ENCODE results near the gene FBXO42.
A peak's percentile ranks its signal among the peaks of the same experiment; 100 is the strongest.
"Not testable (repeated sequence)": the region's sequence is repeated elsewhere in the genome, so short reads cannot be mapped to it uniquely, and the experiment has no call there.

Gene FBXO42

DNA sequence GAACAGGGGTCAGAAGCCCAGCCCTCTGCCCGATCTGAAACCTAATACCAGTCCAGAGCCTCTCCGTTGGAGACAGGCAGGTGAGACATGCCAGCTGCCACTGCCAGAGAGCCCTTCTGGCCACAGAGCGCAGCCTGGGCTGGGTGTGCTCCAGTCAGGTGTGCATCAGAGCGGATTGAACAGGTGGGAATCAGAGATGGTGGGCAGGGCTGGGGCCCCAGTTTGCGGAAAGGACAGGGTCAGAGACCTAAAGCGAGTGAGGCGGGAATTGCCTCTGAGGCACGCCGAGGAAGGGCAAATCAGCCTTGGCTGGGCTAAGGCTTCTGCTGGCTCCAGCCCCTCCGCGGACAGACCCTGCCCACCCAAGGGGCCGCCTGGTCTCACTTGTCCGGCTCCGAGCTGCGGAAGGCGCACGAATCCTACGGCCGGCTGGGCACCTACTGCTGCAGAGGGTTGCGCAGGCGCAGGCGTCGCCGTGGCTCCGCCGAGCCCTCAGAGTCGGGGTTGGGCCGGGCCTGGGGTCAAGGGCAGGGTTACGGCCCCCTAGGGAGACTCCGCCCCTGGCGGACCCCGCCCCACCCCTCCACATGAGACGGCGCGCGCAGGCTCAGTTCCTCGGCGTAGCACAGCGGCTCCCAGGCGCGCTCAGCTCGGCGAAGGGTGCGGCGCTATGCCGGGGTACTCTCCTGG lies 125.6 kb downstream of the FBXO42 start:
- Histone ChIP-seq H3K9me3 (ENCODE audit: control insufficient read depth, insufficient read depth, low read length) (no peaks in the 10 kb centered on the region), H3K27me3 (ENCODE audit: control insufficient read depth, insufficient read depth, low read length) (peaks cover 48% of the 10 kb centered on the region), H3K4me1 (ENCODE audit: control insufficient read depth, insufficient read depth, low read length) (peaks cover 19% of the 10 kb centered on the region), H3K4me3 (ENCODE audit: low read depth, low read length) (peak overlapping the region; percentile 85), H3K27ac (ENCODE audit: low read depth, low read length) (no peak overlapping the region), H3K9ac (ENCODE audit: low read depth, low read length) (no peak overlapping the region), H3K36me3 (ENCODE audit: control insufficient read depth, insufficient read depth, low read length) (no peaks in the 10 kb centered on the region)

DNA sequence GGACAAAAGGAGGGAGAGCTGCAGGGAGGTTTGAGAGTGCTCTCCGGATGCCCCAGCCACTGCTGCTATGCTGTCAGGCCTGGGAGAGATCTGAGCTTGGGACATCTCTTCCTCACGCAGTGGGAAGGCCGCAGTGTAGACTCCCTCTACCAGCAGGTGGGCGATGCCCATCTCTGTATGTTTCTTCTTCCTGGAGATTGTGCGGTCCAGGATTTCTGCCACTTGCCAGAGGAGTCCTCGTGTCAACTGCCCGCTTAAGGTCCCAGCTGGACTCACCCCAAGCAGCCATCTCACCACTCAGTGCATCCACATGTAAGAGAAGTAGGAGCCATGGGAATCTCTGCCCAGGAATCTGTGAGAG lies 126.2 kb downstream of the FBXO42 start:
- no peak overlapping the region for H3K27ac ChIP-seq (ENCODE audit: low read depth, low read length)
- H3K4me1 ChIP-seq (ENCODE audit: control insufficient read depth, insufficient read depth, low read length): peaks cover 19% of the 10 kb centered on the region
- H3K9me3 ChIP-seq (ENCODE audit: control insufficient read depth, insufficient read depth, low read length): no peaks in the 10 kb centered on the region
- peaks cover 48% of the 10 kb centered on the region for H3K27me3 ChIP-seq (ENCODE audit: control insufficient read depth, insufficient read depth, low read length)
- H3K4me3 ChIP-seq (ENCODE audit: low read depth, low read length): peak overlapping the region; percentile 85
- no peaks in the 10 kb centered on the region for H3K36me3 ChIP-seq (ENCODE audit: control insufficient read depth, insufficient read depth, low read length)
- no peak overlapping the region for H3K9ac ChIP-seq (ENCODE audit: low read depth, low read length)

DNA sequence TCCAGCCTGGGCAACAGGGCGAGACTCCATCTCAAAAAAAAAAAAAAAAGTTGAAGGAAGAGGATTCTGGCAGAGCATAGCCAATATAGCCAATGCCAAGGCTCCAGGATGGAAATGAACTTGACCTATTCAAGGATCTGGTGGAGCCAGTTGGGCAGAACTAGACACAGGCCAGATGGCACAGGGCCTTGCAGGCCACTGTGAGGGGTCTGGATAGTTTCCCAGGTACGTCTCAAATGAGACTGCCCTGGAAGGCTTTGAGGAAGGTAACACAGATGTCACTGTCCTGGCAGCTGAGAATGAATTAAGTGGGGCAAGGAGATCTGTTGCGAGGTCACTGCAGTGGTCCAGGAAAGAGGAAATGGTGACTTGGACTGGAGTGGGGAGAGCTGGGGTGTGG lies 127.8 kb downstream of the FBXO42 start:
- H3K4me3 ChIP-seq (ENCODE audit: low read depth, low read length): no peak overlapping the region
- no peaks in the 10 kb centered on the region for H3K9me3 ChIP-seq (ENCODE audit: control insufficient read depth, insufficient read depth, low read length)
- no peaks in the 10 kb centered on the region for H3K36me3 ChIP-seq (ENCODE audit: control insufficient read depth, insufficient read depth, low read length)
- H3K4me1 ChIP-seq (ENCODE audit: control insufficient read depth, insufficient read depth, low read length): peaks cover 19% of the 10 kb centered on the region
- no peak overlapping the region for H3K9ac ChIP-seq (ENCODE audit: low read depth, low read length)
- peaks cover 45% of the 10 kb centered on the region for H3K27me3 ChIP-seq (ENCODE audit: control insufficient read depth, insufficient read depth, low read length)
- no peak overlapping the region for H3K27ac ChIP-seq (ENCODE audit: low read depth, low read length)

DNA sequence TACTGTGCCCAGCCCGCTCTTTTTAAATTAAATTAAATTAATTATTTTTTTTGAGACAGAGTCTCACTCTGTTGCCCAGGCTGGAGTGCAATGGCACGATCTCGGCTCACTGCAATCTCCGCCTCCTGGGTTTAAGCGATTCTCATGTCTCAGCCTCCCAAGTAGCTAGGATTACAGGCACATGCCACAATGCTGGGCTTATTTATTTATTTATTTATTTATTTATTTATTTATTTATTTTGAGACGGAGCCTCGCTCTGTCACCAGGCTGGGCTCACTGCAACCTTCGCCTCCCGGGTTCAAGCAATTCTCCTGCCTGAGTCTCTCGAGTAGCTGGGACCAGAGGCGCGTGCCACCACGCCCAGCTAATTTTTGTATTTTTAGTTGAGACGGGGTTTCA lies 129.6 kb downstream of the FBXO42 start:
- not testable (repeated sequence) for H3K27ac ChIP-seq (ENCODE audit: low read depth, low read length); H3K36me3 ChIP-seq (ENCODE audit: control insufficient read depth, insufficient read depth, low read length); H3K9ac ChIP-seq (ENCODE audit: low read depth, low read length); H3K4me3 ChIP-seq (ENCODE audit: low read depth, low read length); H3K9me3 ChIP-seq (ENCODE audit: control insufficient read depth, insufficient read depth, low read length); H3K4me1 ChIP-seq (ENCODE audit: control insufficient read depth, insufficient read depth, low read length)
- peaks cover 33% of the 10 kb centered on the region for H3K27me3 ChIP-seq (ENCODE audit: control insufficient read depth, insufficient read depth, low read length)

DNA sequence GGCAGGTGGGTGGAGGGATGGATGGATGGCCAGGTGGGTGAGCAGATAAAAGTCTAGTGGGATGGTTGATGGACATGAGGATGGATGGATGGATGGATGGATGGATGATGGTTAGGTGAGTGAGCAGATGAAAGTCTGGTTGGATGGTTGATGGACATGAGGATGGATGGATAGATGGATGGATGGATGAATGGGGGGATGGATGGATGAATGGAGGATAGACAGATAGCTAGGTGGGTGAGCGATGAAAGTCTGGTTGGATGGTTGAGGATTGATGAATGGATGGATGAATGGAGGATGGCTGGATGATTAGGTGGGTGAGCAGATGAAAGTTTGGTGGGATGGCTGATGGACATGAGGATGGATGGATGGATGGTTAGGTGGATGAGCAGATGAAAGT lies 130.8 kb downstream of the FBXO42 start:
- H3K27ac ChIP-seq (ENCODE audit: low read depth, low read length): no peak overlapping the region
- H3K4me3 ChIP-seq (ENCODE audit: low read depth, low read length): no peak overlapping the region
- H3K9me3 ChIP-seq (ENCODE audit: control insufficient read depth, insufficient read depth, low read length): no peaks in the 10 kb centered on the region
- H3K9ac ChIP-seq (ENCODE audit: low read depth, low read length): no peak overlapping the region
- peaks cover 8% of the 10 kb centered on the region for H3K4me1 ChIP-seq (ENCODE audit: control insufficient read depth, insufficient read depth, low read length)
- H3K27me3 ChIP-seq (ENCODE audit: control insufficient read depth, insufficient read depth, low read length): peaks cover 28% of the 10 kb centered on the region
- H3K36me3 ChIP-seq (ENCODE audit: control insufficient read depth, insufficient read depth, low read length): no peaks in the 10 kb centered on the region

DNA sequence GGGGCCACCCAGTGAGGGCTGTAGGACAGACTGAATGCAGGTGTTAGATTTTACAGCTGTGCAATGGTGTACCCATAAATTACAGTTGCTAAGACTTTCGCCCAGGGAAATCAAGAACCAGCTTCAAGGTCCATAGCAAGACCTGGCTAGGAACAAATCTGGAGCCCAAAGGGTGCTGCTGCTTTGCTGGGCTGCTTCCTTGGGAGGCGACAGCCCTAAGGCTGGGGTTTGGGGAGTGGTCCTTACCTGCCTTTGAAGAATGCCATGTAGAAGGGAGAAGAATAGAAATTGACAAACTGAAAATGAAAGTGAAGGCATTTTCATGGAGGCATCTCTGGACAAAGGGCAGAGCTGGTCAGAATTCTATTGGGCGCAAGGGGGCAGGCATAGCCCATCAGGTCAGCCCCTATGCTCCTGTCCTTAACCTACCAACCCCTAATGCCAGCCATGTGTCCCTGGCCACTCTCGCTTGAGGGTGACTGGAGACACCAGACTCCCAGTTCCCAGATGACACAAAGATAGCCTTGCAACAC lies 132.2 kb downstream of the FBXO42 start:
- Histone ChIP-seq H3K9ac (ENCODE audit: low read depth, low read length) (no peak overlapping the region), H3K36me3 (ENCODE audit: control insufficient read depth, insufficient read depth, low read length) (no peaks in the 10 kb centered on the region), H3K9me3 (ENCODE audit: control insufficient read depth, insufficient read depth, low read length) (no peaks in the 10 kb centered on the region), H3K27me3 (ENCODE audit: control insufficient read depth, insufficient read depth, low read length) (peaks cover 16% of the 10 kb centered on the region), H3K4me3 (ENCODE audit: low read depth, low read length) (no peak overlapping the region), H3K27ac (ENCODE audit: low read depth, low read length) (no peak overlapping the region), H3K4me1 (ENCODE audit: control insufficient read depth, insufficient read depth, low read length) (peaks cover 7% of the 10 kb centered on the region)

DNA sequence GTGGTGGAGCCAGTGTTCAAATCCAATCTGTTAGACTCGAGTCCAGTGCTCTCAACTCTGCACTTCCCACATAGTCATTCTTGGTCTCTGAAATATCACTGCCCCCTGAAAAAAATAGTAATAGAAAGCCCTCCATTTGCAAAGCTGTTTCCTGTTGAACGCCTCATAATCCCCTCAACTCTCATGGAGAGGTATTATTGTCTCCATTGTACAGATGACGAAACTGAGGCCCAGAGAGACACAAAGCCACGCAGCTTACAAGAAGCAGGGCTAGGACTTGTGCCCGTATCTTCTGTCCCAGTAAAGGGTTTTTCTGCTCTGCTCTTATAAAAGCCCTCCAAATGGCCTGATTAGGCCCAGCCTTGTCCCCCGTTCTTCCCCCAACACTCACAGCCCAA lies 133.6 kb downstream of the FBXO42 start:
- Histone ChIP-seq H3K27ac (ENCODE audit: low read depth, low read length) (no peak overlapping the region), H3K9me3 (ENCODE audit: control insufficient read depth, insufficient read depth, low read length) (no peaks in the 10 kb centered on the region), H3K9ac (ENCODE audit: low read depth, low read length) (no peak overlapping the region), H3K36me3 (ENCODE audit: control insufficient read depth, insufficient read depth, low read length) (no peaks in the 10 kb centered on the region), H3K4me1 (ENCODE audit: control insufficient read depth, insufficient read depth, low read length) (peaks cover 7% of the 10 kb centered on the region), H3K4me3 (ENCODE audit: low read depth, low read length) (no peak overlapping the region), H3K27me3 (ENCODE audit: control insufficient read depth, insufficient read depth, low read length) (peaks cover 9% of the 10 kb centered on the region)

DNA sequence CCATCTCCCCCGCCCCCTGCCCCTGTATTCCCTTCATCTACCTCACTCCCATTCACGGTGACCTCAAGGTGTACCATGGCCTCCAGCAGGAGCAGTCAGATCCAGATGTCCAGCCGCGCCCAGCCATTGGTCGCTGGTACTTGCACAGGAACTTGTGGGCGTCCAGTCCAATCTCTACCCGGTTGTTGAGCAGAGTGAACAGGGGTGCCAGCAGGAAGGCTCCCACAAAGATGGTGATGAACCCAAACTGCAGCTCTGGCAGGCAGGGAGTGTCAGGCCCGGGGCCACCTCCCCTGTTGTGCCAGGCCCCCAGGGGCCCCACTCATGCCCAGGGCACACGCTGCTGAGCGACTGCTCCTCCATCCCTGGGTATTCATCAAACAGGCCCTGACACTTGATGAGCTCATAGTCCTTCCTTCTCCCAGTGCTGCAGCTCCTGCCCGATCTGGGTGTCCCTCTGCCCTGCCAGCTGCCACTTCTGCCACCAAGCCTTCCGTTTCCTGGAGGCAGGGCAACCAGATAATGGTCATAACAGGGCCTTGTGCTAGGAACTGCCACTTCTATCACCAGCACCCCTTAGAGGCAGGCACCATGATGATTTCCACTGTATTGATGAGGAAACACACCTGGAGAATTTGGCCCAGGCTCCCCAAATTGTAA lies 134.1 kb downstream of the FBXO42 start:
- Histone ChIP-seq H3K27ac (ENCODE audit: low read depth, low read length) (no peak overlapping the region), H3K36me3 (ENCODE audit: control insufficient read depth, insufficient read depth, low read length) (no peaks in the 10 kb centered on the region), H3K9me3 (ENCODE audit: control insufficient read depth, insufficient read depth, low read length) (no peaks in the 10 kb centered on the region), H3K27me3 (ENCODE audit: control insufficient read depth, insufficient read depth, low read length) (peaks cover 9% of the 10 kb centered on the region), H3K4me3 (ENCODE audit: low read depth, low read length) (peak overlapping the region; percentile 68; the same call in 1 of the 2 replicates), H3K4me1 (ENCODE audit: control insufficient read depth, insufficient read depth, low read length) (peaks cover 10% of the 10 kb centered on the region), H3K9ac (ENCODE audit: low read depth, low read length) (no peak overlapping the region)

DNA sequence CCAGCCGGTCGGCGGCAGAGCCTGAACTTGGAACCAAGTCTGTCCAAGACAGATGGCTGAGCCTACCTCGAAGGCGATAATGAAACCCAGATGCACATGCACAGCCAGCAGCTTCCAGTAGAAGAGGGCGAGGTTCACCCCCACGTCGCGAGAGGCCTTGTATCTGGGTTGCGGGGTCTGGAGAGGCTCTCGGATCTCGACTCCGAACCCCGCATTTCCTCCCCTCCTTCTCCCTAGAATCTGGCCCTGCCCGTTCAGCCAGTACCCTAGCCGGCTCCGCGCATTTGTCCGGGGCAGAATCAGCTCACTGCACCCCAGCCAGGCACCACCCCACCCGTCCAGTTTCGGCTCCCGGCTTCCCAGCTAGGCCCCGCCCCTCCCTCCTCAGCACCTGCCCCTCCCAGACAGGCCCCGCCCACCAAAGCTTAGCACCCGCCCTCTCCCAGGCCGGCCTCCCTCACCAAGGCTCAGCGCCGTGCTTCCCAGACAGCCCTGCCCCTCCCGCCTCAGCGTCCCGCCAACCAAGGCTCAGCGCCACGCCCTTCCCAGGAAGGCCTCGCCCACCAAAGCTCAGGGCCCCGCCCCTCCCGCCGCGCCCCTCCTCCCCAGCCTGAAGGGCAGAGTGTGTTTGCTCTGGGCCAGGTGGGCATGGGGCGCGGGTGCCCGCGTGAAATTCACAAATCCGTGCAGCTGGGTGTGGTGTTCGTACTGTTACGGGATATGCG lies 135.1 kb downstream of the FBXO42 start:
- peak overlapping the region; percentile 68 for H3K4me3 ChIP-seq (ENCODE audit: low read depth, low read length)
- H3K36me3 ChIP-seq (ENCODE audit: control insufficient read depth, insufficient read depth, low read length): no peaks in the 10 kb centered on the region
- no peaks in the 10 kb centered on the region for H3K9me3 ChIP-seq (ENCODE audit: control insufficient read depth, insufficient read depth, low read length)
- H3K9ac ChIP-seq (ENCODE audit: low read depth, low read length): no peak overlapping the region
- H3K27ac ChIP-seq (ENCODE audit: low read depth, low read length): no peak overlapping the region
- H3K4me1 ChIP-seq (ENCODE audit: control insufficient read depth, insufficient read depth, low read length): peaks cover 15% of the 10 kb centered on the region
- peaks cover 9% of the 10 kb centered on the region for H3K27me3 ChIP-seq (ENCODE audit: control insufficient read depth, insufficient read depth, low read length)

DNA sequence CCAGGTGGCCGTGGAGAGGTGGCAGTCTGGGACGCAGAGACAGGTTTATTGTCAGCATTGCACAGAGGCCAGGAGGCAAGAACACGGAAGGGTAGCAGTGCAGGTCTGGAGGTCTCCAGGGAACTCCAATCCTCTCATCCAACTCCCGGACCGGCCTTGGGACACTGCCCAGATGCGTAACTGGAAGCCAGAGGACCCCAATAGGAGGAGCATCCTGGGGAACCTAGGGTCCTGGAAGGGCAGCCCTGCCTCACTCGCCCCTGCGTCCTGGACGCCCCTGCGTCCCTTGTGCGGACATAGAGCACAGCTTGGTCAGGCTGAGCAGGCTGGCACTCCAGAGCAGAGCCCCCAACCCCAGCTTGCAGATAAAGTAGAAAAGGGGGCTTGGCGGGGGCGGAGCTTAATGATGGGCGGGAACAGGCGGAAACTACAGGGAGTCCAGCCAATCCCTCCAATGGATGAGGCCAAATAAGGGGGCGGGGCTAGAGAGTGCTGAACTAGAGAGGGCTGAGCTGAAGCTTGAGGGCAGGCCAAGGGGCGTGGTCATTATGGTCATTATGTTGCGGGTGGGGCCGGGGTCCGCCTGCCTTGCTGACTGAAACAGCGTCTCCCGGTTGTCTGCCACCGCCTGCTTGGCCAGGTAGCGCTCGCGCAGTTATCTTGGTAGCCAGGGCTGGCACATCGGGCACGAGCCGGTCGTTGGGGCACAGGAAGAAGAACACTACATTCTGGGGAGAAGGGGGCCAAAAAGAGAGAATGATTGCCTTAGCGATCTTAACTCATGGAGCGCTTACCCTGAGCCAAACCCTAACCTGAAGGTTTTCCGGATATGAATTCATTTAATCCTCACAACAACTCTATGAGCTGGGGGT lies 136.2 kb downstream of the FBXO42 start:
- peak overlapping the region; percentile 66 for H3K4me3 ChIP-seq (ENCODE audit: low read depth, low read length)

More for the DNA sequence above, 136.2 kb downstream of the FBXO42 start:
- no peak overlapping the region for H3K9ac ChIP-seq (ENCODE audit: low read depth, low read length)
- peaks cover 9% of the 10 kb centered on the region for H3K27me3 ChIP-seq (ENCODE audit: control insufficient read depth, insufficient read depth, low read length)
- H3K27ac ChIP-seq (ENCODE audit: low read depth, low read length): no peak overlapping the region
- no peaks in the 10 kb centered on the region for H3K36me3 ChIP-seq (ENCODE audit: control insufficient read depth, insufficient read depth, low read length)
- H3K9me3 ChIP-seq (ENCODE audit: control insufficient read depth, insufficient read depth, low read length): no peaks in the 10 kb centered on the region
- H3K4me1 ChIP-seq (ENCODE audit: control insufficient read depth, insufficient read depth, low read length): peaks cover 26% of the 10 kb centered on the region

Measured in HUES48 (cell line).